CD4-positive, alpha-beta T cell treated with Interleukin-4 for 1 hour (primary cell): ENCODE results near the gene USP7.
"Not testable (repeated sequence)": the region's sequence is repeated elsewhere in the genome, so short reads cannot be mapped to it uniquely, and the experiment has no call there.

Experiments
- DNase-seq, 2 donors: peaks; one replicate each; pipeline ENCODE4 v3.0.0-alpha.2; 2020 to 2022

Gene USP7

GRCh38 chr16:8898660-8899318, 64.9 kb downstream of the USP7 start:
- no peak for DNase-seq

GRCh38 chr16:8894736-8895334, 68.9 kb downstream of the USP7 start:
- DNase-seq = no peak

GRCh38 chr16:8893976-8894690, 69.6 kb downstream of the USP7 start:
- no peak for DNase-seq

GRCh38 chr16:8893426-8893825, 70.3 kb downstream of the USP7 start:
- DNase-seq = no peak

- no peak for DNase-seq
These were observed 71.6 kb downstream of the USP7 start for GRCh38 chr16:8892101-8892575.

GRCh38 chr16:8890549-8890921, 73.2 kb downstream of the USP7 start:
- no peak for DNase-seq

- no peak for DNase-seq
These were observed 73.7 kb downstream of the USP7 start for GRCh38 chr16:8889893-8890548.

GRCh38 chr16:8888951-8889892, 74.5 kb downstream of the USP7 start:
- no peak for DNase-seq

GRCh38 chr16:8887952-8888560, 75.7 kb downstream of the USP7 start:
- DNase-seq = no peak

- no peak for DNase-seq
These were observed 76.3 kb downstream of the USP7 start for GRCh38 chr16:8887431-8887765.

GRCh38 chr16:8886593-8887430, 76.9 kb downstream of the USP7 start:
- DNase-seq = no peak

GRCh38 chr16:8885674-8886592, 77.8 kb downstream of the USP7 start:
- no peak for DNase-seq

- DNase-seq = no peak
These were observed 80.9 kb downstream of the USP7 start for GRCh38 chr16:8882725-8883377.

- no peak for DNase-seq
These were observed 81.6 kb downstream of the USP7 start, which contains the start of gene LITAFD for GRCh38 chr16:8882041-8882617. Gene LITAFD (plus strand): TSS chr16:8882351. CDS start chr16:8884356, 2,005 bp downstream.

GRCh38 chr16:8880839-8881510, 82.7 kb downstream of the USP7 start:
- no peak for DNase-seq

- no peak for DNase-seq
These were observed 85.2 kb downstream of the USP7 start for GRCh38 chr16:8878523-8878911.

- DNase-seq = no peak
These were observed 85.7 kb downstream of the USP7 start for GRCh38 chr16:8877894-8878522.

- DNase-seq = not testable (repeated sequence)
These were observed 88.4 kb downstream of the USP7 start for GRCh38 chr16:8875317-8875716.
